ENCODE results near the gene MCM9.

DNA sequence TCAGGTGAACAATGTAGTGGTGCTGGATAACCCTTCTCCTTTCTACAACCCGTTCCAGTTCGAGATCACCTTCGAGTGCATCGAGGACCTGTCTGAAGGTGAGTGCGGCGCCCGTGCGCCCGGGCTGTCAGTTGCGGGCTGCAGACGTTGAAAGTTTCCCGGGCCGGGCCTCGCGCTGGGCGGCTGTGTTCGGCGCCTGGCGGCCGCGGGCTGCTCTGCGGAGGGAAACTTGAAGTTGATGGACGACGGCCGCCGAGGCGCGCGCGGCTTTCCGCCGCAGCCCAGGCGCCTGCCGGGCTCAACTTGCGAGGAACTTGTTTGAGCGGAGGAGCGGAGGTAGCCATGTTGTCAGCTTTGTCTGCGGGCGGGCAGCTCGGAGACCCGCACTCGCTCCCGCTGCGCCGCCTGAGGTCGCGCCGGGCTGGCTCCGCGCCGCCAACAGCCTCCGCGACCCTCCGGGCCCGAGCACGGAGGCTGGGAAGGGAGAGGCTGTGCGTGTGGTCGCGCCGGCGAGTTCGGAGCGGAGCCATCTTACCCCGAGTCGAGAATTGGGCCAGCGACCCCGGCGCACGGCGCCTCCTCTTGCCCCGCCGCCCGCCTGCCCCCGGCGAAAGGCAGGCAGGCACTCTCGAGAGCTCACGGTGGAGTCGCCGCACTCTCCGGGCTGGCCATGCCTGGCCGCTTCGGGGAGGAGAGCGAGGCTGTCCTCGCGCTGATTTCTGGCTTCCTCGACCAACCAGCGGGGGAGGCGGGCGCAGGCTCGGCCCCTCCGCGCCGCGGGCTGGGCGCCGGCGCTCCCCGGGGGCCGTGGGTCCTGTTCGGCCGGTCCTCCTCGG is 40.3 kb downstream of the MCM9 start:
- TF ChIP-seq, protein P1, sequence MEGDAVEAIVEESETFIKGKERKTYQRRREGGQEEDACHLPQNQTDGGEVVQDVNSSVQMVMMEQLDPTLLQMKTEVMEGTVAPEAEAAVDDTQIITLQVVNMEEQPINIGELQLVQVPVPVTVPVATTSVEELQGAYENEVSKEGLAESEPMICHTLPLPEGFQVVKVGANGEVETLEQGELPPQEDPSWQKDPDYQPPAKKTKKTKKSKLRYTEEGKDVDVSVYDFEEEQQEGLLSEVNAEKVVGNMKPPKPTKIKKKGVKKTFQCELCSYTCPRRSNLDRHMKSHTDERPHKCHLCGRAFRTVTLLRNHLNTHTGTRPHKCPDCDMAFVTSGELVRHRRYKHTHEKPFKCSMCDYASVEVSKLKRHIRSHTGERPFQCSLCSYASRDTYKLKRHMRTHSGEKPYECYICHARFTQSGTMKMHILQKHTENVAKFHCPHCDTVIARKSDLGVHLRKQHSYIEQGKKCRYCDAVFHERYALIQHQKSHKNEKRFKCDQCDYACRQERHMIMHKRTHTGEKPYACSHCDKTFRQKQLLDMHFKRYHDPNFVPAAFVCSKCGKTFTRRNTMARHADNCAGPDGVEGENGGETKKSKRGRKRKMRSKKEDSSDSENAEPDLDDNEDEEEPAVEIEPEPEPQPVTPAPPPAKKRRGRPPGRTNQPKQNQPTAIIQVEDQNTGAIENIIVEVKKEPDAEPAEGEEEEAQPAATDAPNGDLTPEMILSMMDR (IDR thresholded peaks at IDR 0.05), result no peak
- peak in 1 of 2 donors; percentile 15 for TF ChIP-seq POLR2A (IDR thresholded peaks at IDR 0.05)
- TF ChIP-seq EP300 (IDR thresholded peaks at IDR 0.05), result peak in 1 of 2 donors; percentile 38
